Measurements from ENCODE around the gene DLK1. TPM values are rescaled to one million over a fixed set of nuclear protein-coding genes. Genes with fewer than 3 reads are reported as not detected.

Gene DLK1
- polyA plus RNA-seq, 12 donors = 1,182 to 2,893 (median 1,902) TPM

GRCh38 chr14:100774164-100774537 is 47.5 kb downstream of the DLK1 start:
- DNase-seq = no peak

GRCh38 chr14:100775351-100775830 is 48.7 kb downstream of the DLK1 start:
- DNase-seq = no peak

GRCh38 chr14:100775831-100776591 is 49.3 kb downstream of the DLK1 start:
- peak; percentile 43 for DNase-seq

DNA sequence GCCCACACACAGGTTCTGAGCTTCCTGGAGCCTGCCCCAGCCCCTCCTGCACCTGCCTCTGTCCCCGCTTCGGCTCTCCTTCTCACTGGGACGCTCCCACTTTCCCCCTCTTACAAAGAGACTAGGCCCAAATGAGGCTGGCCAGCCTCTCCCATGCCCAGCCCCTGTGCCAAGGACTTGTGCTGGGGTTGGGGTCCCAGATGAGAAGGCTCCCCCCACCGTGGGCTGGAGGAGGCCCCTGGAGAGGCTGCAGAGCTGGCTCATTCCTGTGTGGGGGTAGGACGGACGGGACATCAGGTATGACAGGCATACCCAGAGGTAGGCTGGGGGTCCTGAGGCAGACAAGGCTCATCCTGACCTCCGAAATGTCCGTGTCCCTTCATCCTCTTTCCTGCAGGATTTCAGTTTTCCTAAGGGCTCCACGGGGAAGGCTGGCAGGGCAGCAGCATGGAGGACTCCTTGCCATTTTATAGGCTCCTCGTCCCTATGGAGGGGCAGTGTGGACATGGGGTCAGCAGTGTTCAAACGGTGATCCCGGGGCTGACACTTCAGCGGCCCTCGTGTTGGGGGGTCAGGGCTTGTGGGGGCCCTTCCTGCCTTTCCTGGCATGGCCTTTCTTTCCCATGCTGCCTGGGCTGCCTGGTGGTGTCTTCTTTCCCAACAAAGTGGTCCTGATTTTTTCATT is 50.1 kb downstream of the DLK1 start:
- no peak for DNase-seq

DNA sequence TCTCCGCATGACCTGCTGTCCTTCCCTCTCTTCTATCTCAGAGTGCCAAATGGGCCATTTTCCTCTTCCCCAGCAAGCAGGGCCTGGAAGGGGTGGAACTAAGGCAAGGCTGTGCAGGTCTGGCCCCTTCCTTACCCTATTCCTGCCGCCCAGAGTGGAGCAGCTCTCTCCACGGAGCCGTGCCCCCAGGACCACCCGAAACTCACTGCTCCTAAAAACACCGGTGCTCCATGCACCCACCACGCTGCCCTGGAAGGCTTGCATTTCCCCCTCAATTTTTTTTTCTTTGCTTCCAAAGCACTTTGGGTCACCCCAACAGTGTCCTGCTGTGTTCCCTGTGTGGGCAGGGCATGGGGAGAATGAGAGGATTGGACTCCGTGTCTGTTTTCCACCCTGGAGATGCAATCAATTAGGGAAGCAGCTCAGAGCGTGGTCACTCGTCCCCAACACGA is 50.7 kb downstream of the DLK1 start:
- no peak for DNase-seq

GRCh38 chr14:100777818-100778525 is 51.3 kb downstream of the DLK1 start:
- peak; percentile 36 for DNase-seq

DNA sequence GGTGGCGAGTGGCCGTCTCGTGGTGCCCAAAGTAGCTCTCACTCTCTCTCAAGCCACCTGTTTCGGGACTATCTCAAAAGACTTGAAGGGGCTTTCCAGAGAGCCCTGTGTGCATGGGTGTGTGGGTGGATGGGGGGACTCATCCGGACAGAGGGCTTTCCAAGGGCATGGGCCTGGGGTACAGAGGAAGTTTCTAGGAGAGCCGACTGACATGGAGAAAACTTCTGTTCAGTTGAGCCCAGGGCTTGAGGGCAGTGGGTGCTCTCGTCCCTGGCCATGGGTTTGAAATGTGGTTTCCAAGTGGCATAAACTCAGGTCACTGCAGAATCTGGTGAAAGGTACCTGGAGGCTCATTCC is 51.8 kb downstream of the DLK1 start:
- DNase-seq = no peak

- no peak for DNase-seq
Measured at GRCh38 chr14:100778951-100779690, 52.4 kb downstream of the DLK1 start.

- DNase-seq = no peak
Measured at GRCh38 chr14:100779691-100780080, 53.0 kb downstream of the DLK1 start.

DNA sequence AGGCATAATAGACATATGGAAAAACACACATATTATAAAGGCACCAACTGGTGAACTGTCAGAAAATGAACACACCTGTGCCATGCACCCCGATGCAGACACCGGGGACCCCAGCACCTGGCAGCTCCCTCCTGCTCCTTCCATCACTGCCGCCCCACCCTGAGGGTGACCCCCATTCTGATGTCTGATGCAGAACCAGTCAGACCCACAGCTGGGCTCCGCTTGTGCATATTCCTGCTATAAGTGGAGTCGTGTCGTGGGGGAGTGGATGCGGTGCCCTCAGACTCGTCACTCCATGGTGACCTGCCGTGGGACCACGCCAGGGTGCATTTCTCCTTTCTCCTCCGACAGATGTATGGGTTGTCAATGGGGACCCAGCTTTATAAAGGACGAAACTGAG is 53.6 kb downstream of the DLK1 start:
- no peak for DNase-seq

DNA sequence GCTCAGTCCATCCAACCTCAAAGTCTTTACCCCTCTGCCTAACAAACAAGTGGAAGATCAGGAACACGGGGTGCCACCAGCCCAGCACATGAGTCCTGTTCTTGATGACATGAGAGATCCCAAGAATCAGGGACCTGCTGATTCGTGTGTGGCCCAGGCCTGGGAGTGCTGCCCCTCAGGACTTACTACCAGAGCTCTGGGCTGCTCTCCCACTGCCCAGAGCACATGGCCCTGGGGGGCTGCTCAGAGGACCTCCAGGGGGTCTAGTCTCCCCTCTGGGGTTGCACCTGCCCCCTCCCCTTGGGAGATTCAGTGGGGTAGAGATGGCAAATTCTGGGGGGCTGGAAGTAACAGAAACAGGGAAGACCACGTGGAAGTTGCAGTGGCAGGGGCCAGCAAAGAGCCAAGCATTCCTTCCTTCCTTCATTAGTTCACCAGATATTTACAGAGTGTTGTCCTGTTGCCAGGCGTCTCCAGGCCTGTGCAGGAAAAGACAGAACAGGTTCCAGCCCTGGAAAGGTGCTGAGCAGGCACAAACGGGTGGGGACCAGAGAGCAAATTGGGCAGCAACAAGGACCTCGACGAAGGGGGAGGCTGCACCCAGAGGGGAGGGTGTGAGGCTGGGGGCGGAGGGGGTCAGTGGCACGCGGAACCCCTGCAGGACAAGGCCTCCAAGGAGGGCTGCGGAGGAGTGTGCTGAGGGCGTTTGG is 54.1 kb downstream of the DLK1 start:
- no peak for DNase-seq

GRCh38 chr14:100781952-100782351 is 55.3 kb downstream of the DLK1 start:
- no peak for DNase-seq

GRCh38 chr14:100782516-100783320 is 56.0 kb downstream of the DLK1 start:
- DNase-seq = no peak

DNA sequence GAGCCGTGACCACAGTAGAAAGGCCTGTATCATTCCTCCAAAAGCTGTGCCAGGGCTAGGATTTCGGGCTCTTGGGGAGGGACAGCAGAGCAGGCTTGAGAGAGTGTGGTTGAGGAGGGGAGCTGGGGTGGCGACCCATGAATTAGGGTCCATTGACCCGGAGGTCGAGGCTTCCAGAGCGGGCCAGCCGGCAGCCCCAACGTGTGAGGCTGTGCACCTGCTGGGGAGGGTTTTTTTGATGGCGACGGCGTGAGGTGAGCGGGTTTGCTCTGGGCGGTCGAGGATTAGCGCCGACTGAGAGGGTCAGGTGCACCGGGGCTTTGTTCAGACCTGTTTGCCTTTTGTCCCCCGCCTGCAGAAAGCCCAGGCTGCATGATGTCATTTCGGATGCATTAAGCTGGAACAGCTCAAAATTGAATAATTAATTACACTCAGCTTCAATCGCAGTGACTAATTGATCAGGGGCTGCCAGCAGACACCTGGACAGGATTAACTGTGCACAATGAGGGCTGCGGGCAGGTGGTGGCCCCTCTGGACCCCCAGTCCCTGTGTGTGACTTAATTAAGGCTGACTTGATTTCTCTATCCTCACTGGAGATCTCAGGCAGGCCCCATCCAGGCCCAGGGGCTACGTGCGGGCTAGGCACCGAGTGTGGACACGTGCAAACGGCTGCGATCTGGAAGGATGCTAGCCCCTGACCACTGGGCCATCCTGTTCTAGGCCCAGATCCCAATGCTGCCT is 57.1 kb downstream of the DLK1 start:
- no peak for DNase-seq

DNA sequence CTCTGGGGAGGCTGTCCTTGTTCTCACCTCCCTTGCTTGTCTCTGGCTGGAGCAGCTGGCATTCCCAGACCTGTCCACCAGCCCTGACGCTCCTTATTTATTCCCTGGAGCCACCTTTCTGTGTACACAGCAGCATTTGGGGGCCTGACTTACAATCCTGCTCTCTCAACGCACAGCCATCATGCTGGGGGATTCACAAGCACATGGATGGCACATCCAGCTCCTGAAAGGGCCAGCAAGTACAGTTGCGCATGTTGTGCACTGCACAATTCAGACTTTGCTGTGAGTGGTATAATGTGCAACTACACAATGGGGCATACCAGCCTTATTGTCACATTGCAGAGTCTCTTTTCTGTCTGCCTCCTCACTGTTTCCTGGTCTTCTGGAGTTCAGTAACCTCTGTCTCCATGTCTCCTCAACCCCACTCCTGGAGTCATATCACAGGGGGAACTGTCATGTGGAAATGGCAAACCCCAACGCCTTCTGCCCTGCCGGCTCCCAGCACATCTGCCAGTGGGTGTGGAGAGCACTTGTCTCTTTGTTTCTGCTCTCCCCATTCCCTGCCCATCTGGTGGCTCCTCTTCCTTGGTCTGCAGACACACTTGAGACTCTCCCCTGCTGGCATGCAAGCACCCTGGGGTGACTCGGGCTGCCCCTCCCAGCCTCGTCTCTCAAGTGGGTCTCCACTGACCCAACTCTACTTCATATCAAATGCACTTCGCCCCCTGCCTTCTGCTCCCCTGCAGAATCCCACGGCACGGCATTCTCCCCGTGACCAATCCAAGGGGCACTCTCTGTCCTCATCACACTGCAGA is 58.0 kb downstream of the DLK1 start:
- DNase-seq = no peak

GRCh38 chr14:100785338-100785615 is 58.6 kb downstream of the DLK1 start:
- DNase-seq = no peak

- DNase-seq = no peak
Measured at GRCh38 chr14:100785626-100786025, 58.9 kb downstream of the DLK1 start.

GRCh38 chr14:100786131-100786530 is 59.4 kb downstream of the DLK1 start:
- DNase-seq = no peak

GRCh38 chr14:100786576-100787219 is 60.0 kb downstream of the DLK1 start:
- no peak for DNase-seq
